HUES6 (cell line): ENCODE results near the gene ASTL.
"Not testable (repeated sequence)": the region's sequence is repeated elsewhere in the genome, so short reads cannot be mapped to it uniquely, and the experiment has no call there.

Source experiments
- H3K27ac ChIP-seq: 2 replicates; pipeline ENCODE4 v1.7.0; 2013; ENCODE audit warnings: low read depth, mild to moderate bottlenecking, low read length, inconsistent platforms
- H3K27me3 ChIP-seq: 2 replicates; pipeline ENCODE4 v1.6.1; 2013; ENCODE audit warnings: low read length; ENCODE audit not compliant: control insufficient read depth, insufficient read depth
- H3K36me3 ChIP-seq: 2 replicates; pipeline ENCODE4 v1.6.1; 2013; ENCODE audit warnings: low read length; ENCODE audit not compliant: control insufficient read depth, insufficient read depth
- H3K4me1 ChIP-seq: 2 replicates; pipeline ENCODE4 v1.6.1; 2013; ENCODE audit warnings: low read length; ENCODE audit not compliant: control insufficient read depth, insufficient read depth
- H3K4me3 ChIP-seq: 2 replicates; pipeline ENCODE4 v1.5.1; 2013; ENCODE audit warnings: low read depth, low read length
- H3K9ac ChIP-seq: one replicate; pipeline ENCODE4 v1.6.1; 2013; ENCODE audit warnings: mild to moderate bottlenecking, low read length
- H3K9me3 ChIP-seq: 2 replicates; pipeline ENCODE4 v1.6.1; 2013; ENCODE audit warnings: low read depth, low read length; ENCODE audit not compliant: control insufficient read depth, insufficient read depth

The ASTL gene

DNA sequence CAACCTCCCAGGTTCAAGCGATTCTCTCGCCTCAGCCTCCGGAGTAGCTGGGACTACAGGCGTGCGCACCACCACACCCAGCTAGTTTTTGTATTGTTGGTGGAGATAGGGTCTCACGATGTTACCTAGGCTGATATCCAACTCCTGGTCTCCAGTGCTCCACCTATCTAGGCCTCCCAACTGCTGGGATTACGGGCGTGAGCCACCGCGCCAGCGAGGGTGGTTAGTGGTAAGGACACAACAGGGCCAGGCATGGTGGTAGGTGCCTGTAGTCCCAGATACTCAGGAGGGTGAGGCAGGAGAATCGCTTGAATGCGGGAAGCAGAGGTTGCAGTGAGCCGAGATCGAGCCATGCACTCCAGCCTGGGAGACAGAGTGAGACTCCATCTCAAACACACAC lies 33.5 kb upstream of the ASTL start:
- Histone ChIP-seq H3K27me3 (no peaks in the 10 kb centered on the region), H3K9me3 (peaks cover 7% of the 10 kb centered on the region), H3K9ac (no peak overlapping the region), H3K4me3 (no peak overlapping the region), H3K27ac (no peak overlapping the region), H3K4me1 (no peaks in the 10 kb centered on the region), H3K36me3 (no peaks in the 10 kb centered on the region)

DNA sequence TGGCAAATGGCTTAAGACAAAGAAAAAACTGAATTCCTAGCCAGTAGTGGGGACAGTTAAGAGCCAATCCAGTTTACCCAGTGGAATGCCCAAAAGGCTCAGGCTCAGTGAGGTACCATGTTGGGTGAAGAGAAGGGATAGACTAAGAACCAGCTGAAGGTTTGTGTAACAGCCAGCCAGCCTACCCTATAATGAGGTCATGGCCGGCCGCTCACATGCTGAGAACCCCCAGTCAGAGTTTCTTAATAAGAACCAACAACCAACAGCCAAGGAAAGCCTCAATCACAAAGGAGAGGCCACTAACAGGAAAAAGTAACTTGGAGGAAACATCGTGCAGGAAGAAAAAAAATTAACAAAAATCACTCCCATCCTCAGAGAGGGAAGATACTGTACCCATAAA lies 32.3 kb upstream of the ASTL start:
- Histone ChIP-seq H3K4me1 (no peaks in the 10 kb centered on the region), H3K4me3 (no peak overlapping the region), H3K27ac (no peak overlapping the region), H3K9ac (no peak overlapping the region), H3K36me3 (no peaks in the 10 kb centered on the region), H3K9me3 (peaks cover 7% of the 10 kb centered on the region), H3K27me3 (no peaks in the 10 kb centered on the region)

DNA sequence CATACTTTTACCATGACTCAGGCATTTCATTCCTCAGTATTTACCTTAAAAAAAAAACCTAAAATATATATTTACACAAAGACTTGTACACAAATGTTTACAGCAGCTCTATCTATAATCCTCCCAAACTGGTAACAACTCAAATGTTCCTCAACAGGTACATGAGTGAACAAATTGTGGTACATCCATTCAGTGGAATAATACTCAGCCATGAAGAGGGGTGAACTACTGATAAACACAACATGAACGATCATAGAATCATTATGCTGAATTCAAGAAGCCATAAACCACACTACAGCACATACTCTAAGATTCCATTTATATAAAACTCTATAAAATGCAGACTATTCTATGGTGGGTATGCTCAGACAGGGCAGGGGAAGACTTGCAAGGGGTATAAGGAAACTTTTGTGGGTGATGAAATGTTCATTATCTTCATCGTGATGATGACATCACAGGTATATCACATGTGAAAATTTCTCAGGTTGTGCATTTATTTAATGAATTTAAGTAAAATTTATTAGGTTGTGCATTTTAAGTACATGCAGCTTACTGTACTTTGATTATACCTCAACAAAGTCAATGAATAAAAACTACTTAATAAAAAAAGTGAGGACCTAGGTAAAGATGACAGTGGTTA lies 31.7 kb upstream of the ASTL start:
- no peaks in the 10 kb centered on the region for H3K4me1 ChIP-seq
- no peak overlapping the region for H3K4me3 ChIP-seq
- no peaks in the 10 kb centered on the region for H3K27me3 ChIP-seq
- H3K9me3 ChIP-seq = peaks cover 7% of the 10 kb centered on the region
- no peak overlapping the region for H3K9ac ChIP-seq
- no peak overlapping the region for H3K27ac ChIP-seq
- no peaks in the 10 kb centered on the region for H3K36me3 ChIP-seq

DNA sequence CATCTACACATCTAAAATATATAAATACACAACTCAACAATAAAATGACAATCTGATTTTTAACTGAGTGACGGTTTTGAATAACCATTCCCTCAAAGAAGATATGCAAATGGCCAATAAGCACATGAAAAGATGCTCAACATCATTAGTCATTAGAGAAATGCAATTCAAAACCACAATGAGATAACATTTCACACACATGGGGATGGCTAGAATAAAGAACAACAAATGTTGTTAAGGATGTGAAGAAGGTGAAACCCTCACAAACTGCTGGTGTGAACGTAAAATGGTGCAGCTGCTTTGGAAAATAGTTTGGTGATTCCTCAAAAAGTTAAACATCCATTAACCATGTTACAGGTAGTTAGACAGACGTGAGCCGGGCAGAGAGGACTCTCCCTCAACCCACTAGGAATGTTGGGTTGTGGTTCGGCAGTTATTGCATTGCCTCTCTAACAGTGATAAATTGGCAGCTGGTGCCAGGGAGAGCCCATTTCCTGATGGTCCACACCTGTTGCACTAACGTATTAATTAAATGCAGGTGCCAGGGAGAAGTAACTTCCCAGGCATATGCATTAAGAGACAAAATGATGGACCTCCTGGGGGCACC lies 29.2 kb upstream of the ASTL start:
- H3K9me3 ChIP-seq = peaks cover 7% of the 10 kb centered on the region
- no peaks in the 10 kb centered on the region for H3K27me3 ChIP-seq
- H3K4me1 ChIP-seq = no peaks in the 10 kb centered on the region; the same call in 1 of the 2 replicates
- no peak overlapping the region for H3K9ac ChIP-seq
- H3K36me3 ChIP-seq = no peaks in the 10 kb centered on the region
- H3K4me3 ChIP-seq = no peak overlapping the region
- no peak overlapping the region for H3K27ac ChIP-seq

DNA sequence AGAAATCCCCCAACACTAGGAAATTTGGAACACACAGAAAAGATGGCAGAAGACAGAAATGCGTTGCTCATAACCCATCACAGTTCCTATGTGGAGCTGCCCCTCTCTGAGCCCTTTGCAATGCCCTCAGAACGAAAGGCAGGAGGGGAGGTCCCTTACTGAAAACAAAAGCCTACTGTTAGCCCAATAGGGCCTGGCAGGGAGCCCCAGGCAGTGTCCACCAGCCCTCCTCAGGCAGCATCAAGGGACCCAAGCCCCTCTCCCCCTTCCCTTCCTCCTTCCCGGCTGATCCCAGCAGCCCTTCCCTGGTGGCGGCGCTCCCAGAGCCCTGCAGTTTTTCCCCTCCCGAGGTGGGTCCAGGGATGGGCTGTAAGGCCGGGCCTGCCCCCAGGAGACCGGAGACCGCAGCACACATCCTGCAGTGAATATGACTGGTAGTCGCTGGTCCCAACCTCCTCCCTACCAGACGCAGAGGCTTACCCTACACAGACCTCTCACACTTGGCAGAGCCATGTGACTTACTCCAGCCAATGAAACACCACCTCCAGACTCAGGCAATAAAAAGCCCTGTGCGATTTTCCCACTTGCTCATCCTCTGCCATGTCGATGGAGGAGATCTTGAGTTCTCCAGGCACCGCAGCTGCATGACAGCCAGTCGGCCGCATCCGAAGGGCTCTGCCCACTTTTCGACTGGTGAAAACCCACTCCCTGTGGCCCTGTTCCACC lies 26.3 kb upstream of the ASTL start:
- Histone ChIP-seq H3K27ac (no peak overlapping the region), H3K27me3 (no peaks in the 10 kb centered on the region), H3K9me3 (no peaks in the 10 kb centered on the region), H3K9ac (no peak overlapping the region), H3K36me3 (no peaks in the 10 kb centered on the region), H3K4me1 (no peaks in the 10 kb centered on the region; the same call in 1 of the 2 replicates), H3K4me3 (no peak overlapping the region)

DNA sequence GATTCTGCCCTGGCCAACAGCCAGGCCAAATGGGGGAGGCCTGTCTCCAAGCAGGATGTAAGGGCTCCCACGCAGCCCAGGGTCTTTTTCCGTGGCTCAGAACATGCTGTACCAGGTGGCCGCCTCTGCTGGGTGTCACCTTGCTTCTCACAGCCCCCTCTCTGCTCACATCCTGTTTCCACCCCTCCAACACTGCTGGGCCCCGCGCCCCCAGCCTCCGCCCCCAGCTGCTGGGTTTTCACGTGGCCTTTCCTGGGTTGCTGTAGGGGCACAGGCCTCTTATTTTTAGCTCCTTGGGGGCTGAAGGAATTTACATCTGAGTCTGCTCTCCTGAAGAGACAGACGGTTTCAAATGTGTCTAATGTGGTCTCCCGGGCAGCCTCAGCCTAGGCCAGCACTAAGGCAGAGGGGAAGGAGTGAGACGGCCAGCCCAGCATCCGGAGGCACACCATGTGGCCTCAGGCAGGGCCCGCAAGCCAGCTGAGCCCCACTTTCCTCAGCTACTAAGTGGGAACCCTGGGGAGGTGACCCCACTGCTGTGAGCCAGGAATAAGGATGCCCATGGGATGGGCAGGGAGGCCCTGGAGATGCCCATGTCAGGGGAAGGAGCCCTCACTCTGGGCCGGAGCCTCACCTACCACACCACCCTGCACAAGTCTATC lies 25.6 kb upstream of the ASTL start:
- Histone ChIP-seq H3K4me3 (no peak overlapping the region), H3K36me3 (no peaks in the 10 kb centered on the region), H3K9ac (no peak overlapping the region), H3K27me3 (no peaks in the 10 kb centered on the region), H3K27ac (no peak overlapping the region), H3K9me3 (no peaks in the 10 kb centered on the region), H3K4me1 (no peaks in the 10 kb centered on the region; the same call in 1 of the 2 replicates)

DNA sequence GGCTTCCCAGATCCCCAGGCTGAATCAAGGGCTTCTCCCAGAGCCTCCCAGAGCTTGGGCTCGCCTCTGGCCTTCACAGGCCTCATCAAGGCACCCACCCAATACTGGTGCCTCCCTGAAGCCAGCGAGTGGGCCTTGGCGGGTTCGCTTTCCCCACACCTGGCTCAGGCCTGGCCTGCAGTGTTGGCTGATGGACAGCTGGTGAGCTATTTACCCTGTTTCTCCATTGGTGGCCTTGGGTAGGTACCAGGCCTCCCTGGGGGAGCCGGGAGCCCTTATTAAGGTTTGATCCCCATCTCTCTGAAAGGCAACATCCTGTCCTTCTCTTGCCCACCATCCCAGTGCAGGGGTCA lies 25.1 kb upstream of the ASTL start:
- H3K27me3 ChIP-seq = no peaks in the 10 kb centered on the region
- no peaks in the 10 kb centered on the region for H3K9me3 ChIP-seq
- H3K4me3 ChIP-seq = no peak overlapping the region
- no peaks in the 10 kb centered on the region; the same call in 1 of the 2 replicates for H3K4me1 ChIP-seq
- no peak overlapping the region for H3K27ac ChIP-seq
- no peaks in the 10 kb centered on the region for H3K36me3 ChIP-seq
- no peak overlapping the region for H3K9ac ChIP-seq

DNA sequence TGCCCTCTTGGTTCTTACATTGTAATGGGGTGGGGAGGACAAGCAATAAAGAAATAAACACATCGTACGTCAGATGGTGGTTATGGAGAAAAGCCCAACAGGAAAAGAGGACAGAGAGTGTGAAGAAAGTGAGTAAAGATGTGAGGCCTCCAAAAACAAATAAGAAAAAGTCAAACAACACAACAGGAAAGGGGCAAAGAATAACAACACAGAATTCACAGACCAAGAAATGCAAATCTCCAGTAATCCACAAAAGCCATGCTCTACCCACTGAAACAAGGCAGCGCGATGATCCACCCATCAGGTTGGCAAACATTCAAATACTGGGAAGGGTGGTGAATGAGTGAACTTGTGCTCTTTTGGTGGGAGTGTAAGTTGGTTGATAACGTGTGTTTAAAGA lies 23.6 kb upstream of the ASTL start:
- Histone ChIP-seq H3K9ac (no peak overlapping the region), H3K9me3 (no peaks in the 10 kb centered on the region), H3K27ac (no peak overlapping the region), H3K4me3 (no peak overlapping the region), H3K36me3 (no peaks in the 10 kb centered on the region), H3K4me1 (peaks cover 10% of the 10 kb centered on the region; the same call in 1 of the 2 replicates), H3K27me3 (no peaks in the 10 kb centered on the region)

DNA sequence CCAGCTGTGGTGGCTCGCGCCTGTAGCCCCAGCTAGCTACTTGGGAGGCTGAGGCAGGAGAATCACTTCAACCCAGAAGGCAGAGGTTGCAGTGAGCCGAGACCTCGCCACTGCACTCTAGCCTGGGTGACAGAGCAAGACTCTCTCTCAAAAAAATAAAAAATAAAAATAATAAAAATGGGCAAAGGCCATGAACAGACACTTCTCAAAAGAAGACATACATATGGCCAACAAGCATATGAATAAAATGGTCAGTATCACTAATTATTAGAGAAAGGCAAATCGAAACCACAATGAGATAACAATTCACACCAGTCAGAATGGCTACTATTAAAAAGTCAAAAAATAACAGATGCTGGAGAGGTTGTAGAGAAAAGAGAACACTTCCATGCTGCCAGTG lies 22.1 kb upstream of the ASTL start:
- H3K4me1 ChIP-seq = peaks cover 10% of the 10 kb centered on the region; the same call in 1 of the 2 replicates
- not testable (repeated sequence) for H3K27ac ChIP-seq, H3K9ac ChIP-seq, H3K27me3 ChIP-seq, H3K36me3 ChIP-seq, H3K4me3 ChIP-seq, H3K9me3 ChIP-seq

DNA sequence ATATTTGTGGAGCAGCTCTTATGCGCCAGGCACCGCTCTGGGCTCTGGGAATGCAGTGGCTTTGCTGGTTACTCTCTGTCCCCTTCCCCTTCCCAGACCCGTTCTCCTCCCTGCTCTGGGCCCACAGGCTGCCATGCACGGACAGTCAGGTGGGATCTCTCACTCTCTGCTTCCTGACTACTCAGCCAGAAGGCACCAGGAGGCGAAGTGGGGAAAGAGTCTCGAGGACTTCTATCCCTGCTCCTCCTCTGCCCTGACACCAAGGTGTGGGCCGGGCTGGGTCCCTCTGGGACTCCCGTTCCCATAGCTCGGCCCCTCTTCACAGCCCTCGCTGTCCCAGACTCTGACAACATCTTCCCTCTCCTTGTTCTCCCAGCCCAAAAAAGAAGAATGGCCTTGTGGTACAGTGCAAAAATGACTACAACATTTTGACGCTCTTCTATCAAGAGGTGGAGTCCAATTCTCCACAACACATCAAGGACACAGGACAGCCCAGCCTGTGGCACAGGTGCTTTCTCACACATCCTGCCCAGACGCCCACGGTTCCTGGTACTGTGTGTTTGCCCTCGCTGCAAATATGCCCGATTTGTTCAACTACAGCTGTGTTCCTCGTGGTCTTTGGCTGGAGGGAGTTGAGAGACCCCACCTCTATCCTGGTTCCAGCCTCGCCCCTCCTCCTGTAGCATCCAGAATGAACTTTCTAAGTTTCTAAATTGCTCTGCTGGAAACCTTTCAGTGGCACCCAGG lies 21.0 kb upstream of the ASTL start:
- no peak overlapping the region for H3K27ac ChIP-seq

More for the DNA sequence above, 21.0 kb upstream of the ASTL start:
- Histone ChIP-seq H3K36me3 (no peaks in the 10 kb centered on the region), H3K9me3 (no peaks in the 10 kb centered on the region), H3K27me3 (no peaks in the 10 kb centered on the region), H3K4me1 (peaks cover 10% of the 10 kb centered on the region; the same call in 1 of the 2 replicates), H3K4me3 (no peak overlapping the region), H3K9ac (no peak overlapping the region)
